Neuronal stem cell (in vitro differentiated cells): Measurements from ENCODE around the gene PRICKLE3.

ENCODE experiments used
- DNase-seq: peaks from one replicate; pipeline ENCODE4 v3.0.0-alpha.2; 2013; ENCODE audit warnings: low spot score
- H2AFZ ChIP-seq: one replicate; pipeline ENCODE4 v1.6.1; 2013; ENCODE audit warnings: mild to moderate bottlenecking, low read length, inconsistent platforms
- H2AK5ac ChIP-seq: 2 replicates; pipeline ENCODE4 v1.6.1; 2013; ENCODE audit warnings: low read depth, mild to moderate bottlenecking, inconsistent platforms, low read length, moderate library complexity, mixed read lengths
- H2BK120ac ChIP-seq: 2 replicates; pipeline ENCODE4 v1.6.1; 2013; ENCODE audit warnings: low read depth, mild to moderate bottlenecking, inconsistent platforms, low read length, moderate library complexity, mixed read lengths
- H2BK12ac ChIP-seq: one replicate; pipeline ENCODE4 v1.6.1; 2013; ENCODE audit warnings: low read length, inconsistent platforms
- H2BK15ac ChIP-seq: 2 replicates; pipeline ENCODE4 v1.6.1; 2013; ENCODE audit warnings: mild to moderate bottlenecking, low read length, inconsistent platforms, mixed read lengths
- H2BK5ac ChIP-seq: one replicate; pipeline ENCODE4 v1.6.1; 2013; ENCODE audit warnings: inconsistent platforms, mild to moderate bottlenecking, low read length, moderate library complexity
- H3K14ac ChIP-seq: one replicate; pipeline ENCODE4 v1.6.1; 2013; ENCODE audit warnings: low read length, inconsistent platforms
- H3K18ac ChIP-seq: 2 replicates; pipeline ENCODE4 v1.6.1; 2013; ENCODE audit warnings: low read length, inconsistent platforms
- H3K23ac ChIP-seq: 2 replicates; pipeline ENCODE4 v1.6.1; 2013; ENCODE audit warnings: low read depth, mild to moderate bottlenecking, mixed read lengths, low read length, inconsistent platforms; ENCODE audit not compliant: poor library complexity
- H3K27ac ChIP-seq: replicated peaks from 3 replicates; pipeline ENCODE4 v1.5.1; 2013; ENCODE audit warnings: low read length, inconsistent platforms
- H3K27me3 ChIP-seq, 3 experiments: 2 replicates each; pipeline ENCODE4 v1.6.1; 2013; ENCODE audit warnings: low read length in 3 of 3, mild to moderate bottlenecking in 2 of 3, inconsistent platforms in 1 of 3, low read depth in 1 of 3, mixed read lengths in 1 of 3, moderate library complexity in 1 of 3; ENCODE audit not compliant: control insufficient read depth in 3 of 3, insufficient read depth in 3 of 3
- H3K36me3 ChIP-seq, 2 donors: replicated peaks in 1 of 2; 2 replicates each; pipeline ENCODE4 v1.6.1; 2013; ENCODE audit warnings: low read length in 2 of 2; ENCODE audit not compliant: control insufficient read depth in 2 of 2, insufficient read depth in 2 of 2
- H3K4ac ChIP-seq: 2 replicates; pipeline ENCODE4 v1.6.1; 2013; ENCODE audit warnings: inconsistent platforms, mild to moderate bottlenecking, low read length, moderate library complexity
- H3K4me1 ChIP-seq, 2 donors: 1 replicate in 1 of 2; 2 replicates in 1 of 2; pipeline ENCODE4 v1.6.1; 2013; ENCODE audit warnings: low read length in 2 of 2, low read depth in 1 of 2; ENCODE audit not compliant: control insufficient read depth in 2 of 2, insufficient read depth in 1 of 2
- H3K4me2 ChIP-seq: one replicate; pipeline ENCODE4 v1.6.1; 2013; ENCODE audit warnings: mild to moderate bottlenecking, low read length, inconsistent platforms; ENCODE audit not compliant: insufficient read depth, poor library complexity, severe bottlenecking
- H3K4me3 ChIP-seq, 2 donors: 2 replicates each; pipeline ENCODE4 v1.5.1; 2013; ENCODE audit warnings: low read length in 2 of 2, mild to moderate bottlenecking in 2 of 2, inconsistent platforms in 1 of 2, moderate library complexity in 1 of 2
- H3K79me1 ChIP-seq: one replicate; pipeline ENCODE4 v1.6.1; 2013; ENCODE audit warnings: low read depth, mild to moderate bottlenecking, inconsistent platforms, low read length, moderate library complexity
- H3K9ac ChIP-seq: one replicate; pipeline ENCODE4 v1.6.1; 2013; ENCODE audit warnings: mild to moderate bottlenecking, low read depth, low read length, inconsistent platforms; ENCODE audit not compliant: poor library complexity
- H3K9me3 ChIP-seq, 2 donors: replicated peaks in 1 of 2; 2 replicates each; pipeline versions ENCODE3 to v1.6.1; 2013; ENCODE audit warnings: low read length in 2 of 2, mild to moderate bottlenecking in 2 of 2, inconsistent platforms in 1 of 2, low read depth in 1 of 2, mixed read lengths in 1 of 2, moderate library complexity in 1 of 2; ENCODE audit not compliant: control insufficient read depth in 2 of 2, insufficient read depth in 1 of 2
- H4K8ac ChIP-seq: one replicate; pipeline ENCODE4 v1.6.1; 2013; ENCODE audit warnings: low read depth, mild to moderate bottlenecking, inconsistent platforms, low read length, moderate library complexity
- H4K91ac ChIP-seq: one replicate; pipeline ENCODE4 v1.6.1; 2013; ENCODE audit warnings: low read length, low read depth, mild to moderate bottlenecking, inconsistent platforms; ENCODE audit not compliant: poor library complexity
- WGBS, 2 donors: extraction: QIAGEN DNeasy Blood & Tissue Kit; methylation state at CpG; one replicate each; pipeline ENCODE4 v1.1.7; 2013; ENCODE audit warnings: missing lambda C conversion rate in 2 of 2, mixed read lengths in 1 of 2; ENCODE audit not compliant: insufficient read length in 2 of 2, insufficient replicate concordance in 1 of 2; ENCODE audit errors: extremely low coverage in 2 of 2; 5-methylcytosine and 5-hydroxymethylcytosine counted together

Gene PRICKLE3

DNA sequence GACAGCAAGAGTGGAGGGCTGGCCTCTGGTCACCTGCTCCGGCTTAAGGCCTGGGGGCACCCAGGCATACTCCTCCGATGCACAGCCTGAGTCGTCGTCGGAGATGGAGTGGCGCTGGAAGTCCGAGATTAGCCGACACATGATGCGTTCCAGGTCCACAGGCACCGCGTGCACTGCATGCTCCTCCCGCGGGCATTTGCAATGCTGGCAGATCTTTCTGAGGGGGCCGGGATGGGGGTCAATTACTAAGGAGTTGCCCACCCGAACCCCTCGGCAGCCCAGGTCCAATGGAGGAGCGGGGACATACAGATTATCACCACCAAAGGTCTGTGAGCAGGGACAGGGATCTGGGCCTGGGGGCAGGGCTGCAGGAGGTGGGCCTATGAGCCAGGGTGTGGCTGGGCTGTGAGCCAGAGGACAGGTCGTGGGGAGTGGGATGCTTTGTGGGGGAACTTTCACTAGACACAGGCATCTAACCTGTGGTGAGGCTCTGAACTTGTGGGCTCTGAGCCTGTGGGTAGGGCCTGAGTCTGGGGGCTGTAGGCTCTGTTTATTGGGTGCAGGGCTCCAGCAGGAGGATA is 2.4 kb downstream of the PRICKLE3 start:
- peak overlapping the region; percentile 73 for H3K27ac ChIP-seq
- peak overlapping the region; percentile 17 for H3K18ac ChIP-seq
- H2BK120ac ChIP-seq: no peak overlapping the region
- H2AK5ac ChIP-seq: no peak overlapping the region
- no peak overlapping the region for H2BK12ac ChIP-seq
- H3K9ac ChIP-seq: peak overlapping the region; percentile 60
- H3K36me3 ChIP-seq: no peaks in the 10 kb centered on the region
- H2BK5ac ChIP-seq: no peak overlapping the region
- no peaks in the 10 kb centered on the region for H3K27me3 ChIP-seq
- no peak overlapping the region for H3K14ac ChIP-seq
- no peak overlapping the region for H3K23ac ChIP-seq
- peak overlapping the region; percentile 58 for H2AFZ ChIP-seq
- no CpG with 5 or more reads among the region's 18 CpGs for WGBS, 2 donors
- H3K4me1 ChIP-seq: peaks cover 0 to 11% of the 10 kb centered on the region in 2 donors
- H4K91ac ChIP-seq: no peak overlapping the region
- H3K9me3 ChIP-seq: no peaks in the 10 kb centered on the region
- H2BK15ac ChIP-seq: no peak overlapping the region
- no peak overlapping the region for H3K4ac ChIP-seq
- no peak overlapping the region for H3K4me3 ChIP-seq
- no peak for DNase-seq
- H3K4me2 ChIP-seq: peak overlapping the region; percentile 2
- no peaks in the 10 kb centered on the region for H3K79me1 ChIP-seq
- H4K8ac ChIP-seq: no peak overlapping the region

DNA sequence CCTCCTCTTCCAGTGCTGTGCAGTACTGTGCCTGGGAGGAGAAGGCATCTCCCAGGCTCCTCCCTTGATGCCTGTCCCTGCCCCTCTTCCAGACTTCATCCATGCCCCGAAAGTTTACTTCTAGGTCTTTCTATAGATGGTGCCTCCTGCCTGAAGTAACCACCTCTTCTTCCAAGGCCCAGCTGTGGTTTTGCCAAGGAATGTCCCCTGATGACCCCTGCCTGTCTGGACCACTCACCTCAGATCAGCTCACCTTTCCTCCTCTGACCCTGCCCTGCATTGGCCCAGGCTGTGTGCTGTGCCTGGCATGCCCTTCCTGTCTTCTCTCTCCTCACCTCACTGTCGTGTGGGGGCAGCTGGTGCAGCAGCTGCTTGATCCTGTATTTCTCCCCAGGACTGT is 6.8 kb downstream of the PRICKLE3 start:
- no peak overlapping the region for H2AK5ac ChIP-seq
- H3K4me3 ChIP-seq: no peak overlapping the region
- WGBS, 2 donors: no CpG with 5 or more reads among the region's 2 CpGs
- H2BK5ac ChIP-seq: no peak overlapping the region
- H3K79me1 ChIP-seq: no peaks in the 10 kb centered on the region
- no peak overlapping the region for H3K4me2 ChIP-seq
- no peak overlapping the region for H3K9ac ChIP-seq
- no peak overlapping the region for H4K8ac ChIP-seq
- no peak overlapping the region for H2BK120ac ChIP-seq
- H4K91ac ChIP-seq: no peak overlapping the region
- H3K18ac ChIP-seq: no peak overlapping the region
- no peak for DNase-seq
- no peak overlapping the region for H2AFZ ChIP-seq
- no peak overlapping the region for H2BK15ac ChIP-seq
- H3K14ac ChIP-seq: no peak overlapping the region
- H3K23ac ChIP-seq: peak overlapping the region; percentile 65
- H3K4ac ChIP-seq: no peak overlapping the region
- no peaks in the 10 kb centered on the region for H3K36me3 ChIP-seq
- H3K27me3 ChIP-seq: peaks cover 0 to 5% (median 0%) of the 10 kb centered on the region in 3 experiments
- H2BK12ac ChIP-seq: no peak overlapping the region
- no peak overlapping the region for H3K27ac ChIP-seq
- H3K9me3 ChIP-seq: no peaks in the 10 kb centered on the region
- peaks cover 0 to 1% of the 10 kb centered on the region in 2 donors for H3K4me1 ChIP-seq

DNA sequence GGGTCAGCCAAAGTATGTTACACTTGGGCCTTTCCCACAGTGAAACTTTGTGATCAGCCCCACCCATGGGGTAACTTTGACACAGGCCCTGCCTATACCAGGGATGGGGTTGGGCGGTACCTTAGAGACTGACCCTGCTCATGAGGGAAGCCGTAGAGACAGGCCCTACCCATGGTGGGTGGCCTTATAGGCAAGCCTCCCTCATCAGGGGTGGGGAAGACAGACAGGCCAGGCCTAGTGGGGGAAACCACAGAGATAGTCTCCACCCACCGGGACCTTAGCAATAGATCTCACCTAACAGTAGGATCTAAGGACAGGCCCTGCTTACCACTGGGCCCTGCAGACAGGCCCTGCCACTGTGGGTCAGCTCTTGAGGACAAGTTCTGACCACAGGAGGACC is 7.6 kb downstream of the PRICKLE3 start:
- Histone ChIP-seq H4K91ac (no peak overlapping the region), H3K4me2 (no peak overlapping the region), H3K9ac (no peak overlapping the region), H2BK15ac (no peak overlapping the region), H3K36me3 (no peaks in the 10 kb centered on the region), H3K27me3 (peaks cover 0 to 11% (median 0%) of the 10 kb centered on the region in 3 experiments), H3K27ac (no peak overlapping the region), H4K8ac (no peak overlapping the region), H3K79me1 (no peaks in the 10 kb centered on the region), H3K4me1 (no peaks in the 10 kb centered on the region), H3K14ac (no peak overlapping the region), H2AFZ (no peak overlapping the region), H2BK120ac (no peak overlapping the region), H2BK5ac (no peak overlapping the region), H3K4ac (no peak overlapping the region), H2AK5ac (no peak overlapping the region), H3K4me3 (no peak overlapping the region), H3K18ac (no peak overlapping the region), H3K9me3 (no peaks in the 10 kb centered on the region), H3K23ac (no peak overlapping the region), H2BK12ac (no peak overlapping the region)
- DNase-seq: no peak
- no CpG with 5 or more reads among the region's 3 CpGs for WGBS, 2 donors

DNA sequence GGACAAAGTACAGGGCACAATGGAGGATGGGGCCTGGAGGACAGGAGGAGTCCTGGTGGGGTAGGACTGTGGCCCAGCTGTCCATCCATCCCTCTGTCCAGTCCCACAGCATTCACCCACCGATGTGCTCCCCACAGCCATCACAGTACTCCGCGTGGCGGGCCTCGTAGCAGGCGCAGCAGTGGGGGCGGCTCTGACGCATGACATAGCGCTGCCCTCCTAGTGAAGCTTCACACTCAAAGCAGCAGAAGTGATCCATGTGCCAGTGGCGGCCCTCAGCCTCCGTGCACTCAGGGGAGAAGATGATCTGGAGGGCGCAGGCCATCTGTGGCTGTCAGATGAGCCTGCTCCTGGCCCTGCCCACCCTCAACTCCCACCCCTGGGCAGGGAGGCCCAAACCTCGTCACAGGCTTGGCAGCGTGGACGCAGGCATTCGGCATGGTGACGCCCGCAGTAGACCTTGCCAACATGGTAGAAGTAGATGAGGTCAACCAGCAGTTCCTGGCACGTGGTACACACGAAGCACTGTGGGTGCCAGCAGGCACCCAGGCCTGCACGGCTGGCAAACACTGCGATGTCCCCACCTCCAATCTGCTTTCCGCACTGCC is 8.2 kb downstream of the PRICKLE3 start:
- Histone ChIP-seq H3K36me3 (no peaks in the 10 kb centered on the region), H3K4me1 (no peaks in the 10 kb centered on the region), H3K27ac (no peak overlapping the region), H3K14ac (no peak overlapping the region), H4K91ac (no peak overlapping the region), H3K9me3 (no peaks in the 10 kb centered on the region), H2BK5ac (no peak overlapping the region), H3K18ac (no peak overlapping the region), H3K79me1 (no peaks in the 10 kb centered on the region), H2AK5ac (no peak overlapping the region), H4K8ac (no peak overlapping the region), H3K4ac (no peak overlapping the region), H3K27me3 (peaks cover 0 to 16% (median 4%) of the 10 kb centered on the region in 3 experiments), H3K4me2 (no peak overlapping the region), H2BK15ac (no peak overlapping the region), H2BK12ac (no peak overlapping the region), H3K4me3 (no peak overlapping the region), H2BK120ac (no peak overlapping the region), H2AFZ (no peak overlapping the region), H3K23ac (no peak overlapping the region), H3K9ac (no peak overlapping the region)
- DNase-seq: no peak
- WGBS, 2 donors: no CpG with 5 or more reads among the region's 23 CpGs
